HUES64 (cell line): ENCODE data around the gene BRD4.
A peak's percentile ranks its signal among the peaks of the same experiment; 100 is the strongest.

Source experiments
- H3K27ac ChIP-seq: 2 replicates; pipeline ENCODE4 v1.7.0; 2013; ENCODE audit warnings: low read depth, low read length, inconsistent platforms
- H3K27me3 ChIP-seq: 2 replicates; pipeline ENCODE4 v1.6.1; 2013; ENCODE audit warnings: mild to moderate bottlenecking, low read length; ENCODE audit not compliant: insufficient read depth
- H3K36me3 ChIP-seq: 2 replicates; pipeline ENCODE4 v1.6.1; 2013; ENCODE audit warnings: mild to moderate bottlenecking, low read length; ENCODE audit not compliant: insufficient read depth
- H3K4me1 ChIP-seq: 2 replicates; pipeline ENCODE4 v1.6.1; 2013; ENCODE audit warnings: mild to moderate bottlenecking, low read length, moderate library complexity; ENCODE audit not compliant: insufficient read depth
- H3K4me3 ChIP-seq: 2 replicates; pipeline ENCODE4 v1.5.1; 2013; ENCODE audit warnings: mild to moderate bottlenecking, low read length, moderate library complexity
- H3K9ac ChIP-seq: 2 replicates; pipeline ENCODE4 v1.6.1; 2013; ENCODE audit warnings: mild to moderate bottlenecking, low read depth, low read length
- H3K9me3 ChIP-seq: 2 replicates; pipeline ENCODE4 v1.6.1; 2013; ENCODE audit warnings: low read depth, low read length; ENCODE audit not compliant: insufficient read depth
- WGBS: fragments of 150-250, 120-280 bp; methylation state at CpG from one replicate; pipeline ENCODE4 v1.1.7; 2013; ENCODE audit warnings: missing lambda C conversion rate; 5-methylcytosine and 5-hydroxymethylcytosine counted together

The BRD4 gene

GRCh38 chr19:15305582-15306334 is 26.6 kb downstream of the BRD4 start:
- peaks cover 6% of the 10 kb centered on the region; the same call in 1 of the 2 replicates for H3K4me1 ChIP-seq
- no peak overlapping the region for H3K4me3 ChIP-seq
- no peak overlapping the region for H3K27ac ChIP-seq
- H3K9me3 ChIP-seq: no peaks in the 10 kb centered on the region
- no peaks in the 10 kb centered on the region for H3K36me3 ChIP-seq
- H3K27me3 ChIP-seq: no peaks in the 10 kb centered on the region
- no peak overlapping the region for H3K9ac ChIP-seq
- 91% methylated on average over 3 of the region's 3 CpGs for WGBS

GRCh38 chr19:15304140-15304705 is 28.1 kb downstream of the BRD4 start:
- Histone ChIP-seq H3K9me3 (no peaks in the 10 kb centered on the region), H3K4me1 (peaks cover 6% of the 10 kb centered on the region; the same call in 1 of the 2 replicates), H3K9ac (no peak overlapping the region), H3K4me3 (no peak overlapping the region), H3K27ac (no peak overlapping the region), H3K27me3 (no peaks in the 10 kb centered on the region), H3K36me3 (no peaks in the 10 kb centered on the region)
- WGBS: 88% methylated on average over 10 of the region's 10 CpGs

GRCh38 chr19:15303105-15303780 is 29.1 kb downstream of the BRD4 start:
- H3K9me3 ChIP-seq: no peaks in the 10 kb centered on the region
- no peak overlapping the region for H3K9ac ChIP-seq
- no peaks in the 10 kb centered on the region for H3K36me3 ChIP-seq
- peaks cover 11% of the 10 kb centered on the region; the same call in 1 of the 2 replicates for H3K4me1 ChIP-seq
- no peak overlapping the region for H3K4me3 ChIP-seq
- H3K27ac ChIP-seq: no peak overlapping the region
- WGBS: 95% methylated on average over 7 of the region's 7 CpGs
- H3K27me3 ChIP-seq: no peaks in the 10 kb centered on the region

- WGBS: 87% methylated on average over 5 of the region's 6 CpGs
These were observed 31.7 kb downstream of the BRD4 start for GRCh38 chr19:15300533-15301197.

GRCh38 chr19:15299568-15300409 is 32.5 kb downstream of the BRD4 start:
- peaks cover 26% of the 10 kb centered on the region; the same call in 1 of the 2 replicates for H3K4me1 ChIP-seq
- no peak overlapping the region for H3K9ac ChIP-seq
- WGBS: 94% methylated on average over 12 of the region's 12 CpGs
- no peak overlapping the region for H3K27ac ChIP-seq
- no peak overlapping the region for H3K4me3 ChIP-seq
- H3K36me3 ChIP-seq: peaks cover 13% of the 10 kb centered on the region
- H3K27me3 ChIP-seq: no peaks in the 10 kb centered on the region
- no peaks in the 10 kb centered on the region for H3K9me3 ChIP-seq

More at GRCh38 chr19:15300533-15301197, 31.7 kb downstream of the BRD4 start:
- H3K27me3 ChIP-seq: no peaks in the 10 kb centered on the region
- peaks cover 13% of the 10 kb centered on the region for H3K36me3 ChIP-seq
- H3K4me1 ChIP-seq: peaks cover 20% of the 10 kb centered on the region; the same call in 1 of the 2 replicates
- H3K9me3 ChIP-seq: no peaks in the 10 kb centered on the region
- H3K27ac ChIP-seq: no peak overlapping the region
- no peak overlapping the region for H3K4me3 ChIP-seq
- H3K9ac ChIP-seq: no peak overlapping the region

- 93% methylated on average over 7 of the region's 7 CpGs for WGBS
- Histone ChIP-seq H3K27ac (peak overlapping the region; percentile 29; the same call in 1 of the 2 replicates), H3K36me3 (peaks cover 13% of the 10 kb centered on the region), H3K27me3 (no peaks in the 10 kb centered on the region), H3K4me3 (no peak overlapping the region), H3K9me3 (no peaks in the 10 kb centered on the region), H3K4me1 (peaks cover 27% of the 10 kb centered on the region), H3K9ac (no peak overlapping the region)
These were observed 33.3 kb downstream of the BRD4 start for GRCh38 chr19:15298847-15299567.

GRCh38 chr19:15297416-15298224 is 34.7 kb downstream of the BRD4 start:
- Histone ChIP-seq H3K4me3 (no peak overlapping the region), H3K27ac (no peak overlapping the region), H3K9ac (no peak overlapping the region), H3K36me3 (peaks cover 13% of the 10 kb centered on the region), H3K4me1 (peaks cover 39% of the 10 kb centered on the region), H3K27me3 (no peaks in the 10 kb centered on the region), H3K9me3 (no peaks in the 10 kb centered on the region)
- 86% methylated on average over 10 of the region's 10 CpGs for WGBS

- H3K4me1 ChIP-seq: peaks cover 43% of the 10 kb centered on the region
- peaks cover 13% of the 10 kb centered on the region for H3K36me3 ChIP-seq
- H3K9ac ChIP-seq: no peak overlapping the region
- WGBS: 89% methylated on average over 7 of the region's 7 CpGs
- H3K27me3 ChIP-seq: no peaks in the 10 kb centered on the region
- no peaks in the 10 kb centered on the region for H3K9me3 ChIP-seq
- H3K27ac ChIP-seq: peak overlapping the region; percentile 35
- no peak overlapping the region for H3K4me3 ChIP-seq
These were observed 35.4 kb downstream of the BRD4 start for GRCh38 chr19:15296841-15297415.

- WGBS: 94% methylated on average over 10 of the region's 10 CpGs
- Histone ChIP-seq H3K9ac (no peak overlapping the region), H3K36me3 (peaks cover 13% of the 10 kb centered on the region), H3K27ac (no peak overlapping the region), H3K27me3 (no peaks in the 10 kb centered on the region), H3K4me3 (no peak overlapping the region), H3K9me3 (no peaks in the 10 kb centered on the region), H3K4me1 (peaks cover 49% of the 10 kb centered on the region)
These were observed 36.0 kb downstream of the BRD4 start for GRCh38 chr19:15296353-15296752.
